Measurements from ENCODE around the gene AVPR2.

Gene AVPR2

GRCh38 chrX:153903991-153904957 is at the start of gene AVPR2:
TSS of gene AVPR2 (plus strand) at chrX:153904673. CDS start at chrX:153905146, 473 bp downstream.
- intact Hi-C loops (cut with micrococcal nuclease) = no loop called here
- Mint-ChIP-seq H3K4me1 (ENCODE audit: low read depth) (peaks cover 76% of the 10 kb centered on the region), H3K27me3 (no peaks in the 10 kb centered on the region), H3K27ac (peak within 1 kb of the TSS; percentile 92), H3K36me3 (ENCODE audit: low read depth) (peaks cover 30% of the 10 kb centered on the region), H3K4me3 (peak within 1 kb of the TSS; percentile 61), H3K9me3 (no peaks in the 10 kb centered on the region)

- no peaks in the 10 kb centered on the region for H3K9me3 Mint-ChIP-seq
- peaks cover 41% of the 10 kb centered on the region for H3K27me3 Mint-ChIP-seq
- H3K4me1 Mint-ChIP-seq (ENCODE audit: low read depth) = no peaks in the 10 kb centered on the region
- intact Hi-C loops (cut with micrococcal nuclease) = no loop called here
- no peak overlapping the region for H3K27ac Mint-ChIP-seq
- no peak overlapping the region for H3K4me3 Mint-ChIP-seq
- H3K36me3 Mint-ChIP-seq (ENCODE audit: low read depth) = no peaks in the 10 kb centered on the region
Observed at GRCh38 chrX:153854702-153855101, 49.8 kb upstream of the AVPR2 start.

- no peak overlapping the region for H3K4me3 Mint-ChIP-seq
- intact Hi-C loops (cut with micrococcal nuclease) = no loop called here
- peaks cover 38% of the 10 kb centered on the region for H3K27me3 Mint-ChIP-seq
- no peaks in the 10 kb centered on the region for H3K36me3 Mint-ChIP-seq (ENCODE audit: low read depth)
- H3K4me1 Mint-ChIP-seq (ENCODE audit: low read depth) = no peaks in the 10 kb centered on the region
- H3K9me3 Mint-ChIP-seq = no peaks in the 10 kb centered on the region
- no peak overlapping the region for H3K27ac Mint-ChIP-seq
Observed at GRCh38 chrX:153857348-153857903, 47.0 kb upstream of the AVPR2 start.

- no peak overlapping the region for H3K4me3 Mint-ChIP-seq
- peaks cover 42% of the 10 kb centered on the region for H3K27me3 Mint-ChIP-seq
- no peaks in the 10 kb centered on the region for H3K36me3 Mint-ChIP-seq (ENCODE audit: low read depth)
- H3K27ac Mint-ChIP-seq = no peak overlapping the region
- no peaks in the 10 kb centered on the region for H3K4me1 Mint-ChIP-seq (ENCODE audit: low read depth)
- intact Hi-C loops (cut with micrococcal nuclease) = no loop called here
- H3K9me3 Mint-ChIP-seq = no peaks in the 10 kb centered on the region
Observed at GRCh38 chrX:153861151-153861550, 43.3 kb upstream of the AVPR2 start.

- H3K27me3 Mint-ChIP-seq = peaks cover 39% of the 10 kb centered on the region
- no peaks in the 10 kb centered on the region for H3K4me1 Mint-ChIP-seq (ENCODE audit: low read depth)
- H3K4me3 Mint-ChIP-seq = no peak overlapping the region
- no peaks in the 10 kb centered on the region for H3K9me3 Mint-ChIP-seq
- H3K36me3 Mint-ChIP-seq (ENCODE audit: low read depth) = no peaks in the 10 kb centered on the region
- intact Hi-C loops (cut with micrococcal nuclease) = no loop called here
- H3K27ac Mint-ChIP-seq = no peak overlapping the region
Observed at GRCh38 chrX:153861733-153862310, 42.7 kb upstream of the AVPR2 start.

- Mint-ChIP-seq H3K9me3 (no peaks in the 10 kb centered on the region), H3K27me3 (peaks cover 32% of the 10 kb centered on the region), H3K27ac (no peak overlapping the region), H3K4me1 (ENCODE audit: low read depth) (no peaks in the 10 kb centered on the region), H3K4me3 (no peak overlapping the region), H3K36me3 (ENCODE audit: low read depth) (no peaks in the 10 kb centered on the region)
- intact Hi-C loops (cut with micrococcal nuclease) = no loop called here
Observed at GRCh38 chrX:153862369-153863250, 41.9 kb upstream of the AVPR2 start.

GRCh38 chrX:153863251-153863991 is 41.1 kb upstream of the AVPR2 start:
- H3K27me3 Mint-ChIP-seq = peaks cover 25% of the 10 kb centered on the region
- no peak overlapping the region for H3K27ac Mint-ChIP-seq
- H3K9me3 Mint-ChIP-seq = no peaks in the 10 kb centered on the region
- H3K36me3 Mint-ChIP-seq (ENCODE audit: low read depth) = no peaks in the 10 kb centered on the region
- no peak overlapping the region for H3K4me3 Mint-ChIP-seq
- no peaks in the 10 kb centered on the region for H3K4me1 Mint-ChIP-seq (ENCODE audit: low read depth)
- intact Hi-C loops (cut with micrococcal nuclease) = no loop called here

GRCh38 chrX:153864101-153864500 is 40.4 kb upstream of the AVPR2 start:
- Mint-ChIP-seq H3K9me3 (no peaks in the 10 kb centered on the region), H3K4me1 (ENCODE audit: low read depth) (no peaks in the 10 kb centered on the region), H3K27me3 (peaks cover 25% of the 10 kb centered on the region), H3K4me3 (no peak overlapping the region), H3K27ac (no peak overlapping the region), H3K36me3 (ENCODE audit: low read depth) (no peaks in the 10 kb centered on the region)
- intact Hi-C loops (cut with micrococcal nuclease) = no loop called here

GRCh38 chrX:153864561-153865320 is 39.7 kb upstream of the AVPR2 start:
- Mint-ChIP-seq H3K36me3 (ENCODE audit: low read depth) (no peaks in the 10 kb centered on the region), H3K27me3 (peaks cover 20% of the 10 kb centered on the region), H3K9me3 (no peaks in the 10 kb centered on the region), H3K4me1 (ENCODE audit: low read depth) (no peaks in the 10 kb centered on the region), H3K27ac (no peak overlapping the region), H3K4me3 (no peak overlapping the region)
- intact Hi-C loops (cut with micrococcal nuclease) = no loop called here

- Mint-ChIP-seq H3K9me3 (no peaks in the 10 kb centered on the region), H3K36me3 (ENCODE audit: low read depth) (no peaks in the 10 kb centered on the region), H3K4me3 (no peak overlapping the region), H3K4me1 (ENCODE audit: low read depth) (no peaks in the 10 kb centered on the region), H3K27me3 (peaks cover 20% of the 10 kb centered on the region), H3K27ac (no peak overlapping the region)
- intact Hi-C loops (cut with micrococcal nuclease) = no loop called here
Observed at GRCh38 chrX:153865321-153865580, 39.2 kb upstream of the AVPR2 start.

- Mint-ChIP-seq H3K4me3 (no peak overlapping the region), H3K4me1 (ENCODE audit: low read depth) (no peaks in the 10 kb centered on the region), H3K27ac (no peak overlapping the region), H3K36me3 (ENCODE audit: low read depth) (no peaks in the 10 kb centered on the region), H3K9me3 (no peaks in the 10 kb centered on the region), H3K27me3 (peaks cover 21% of the 10 kb centered on the region)
- intact Hi-C loops (cut with micrococcal nuclease) = no loop called here
Observed at GRCh38 chrX:153865685-153866084, 38.8 kb upstream of the AVPR2 start.

GRCh38 chrX:153866302-153867019 is 38.0 kb upstream of the AVPR2 start:
- intact Hi-C loops (cut with micrococcal nuclease) = no loop called here
- H3K9me3 Mint-ChIP-seq = no peaks in the 10 kb centered on the region
- H3K27ac Mint-ChIP-seq = no peak overlapping the region
- no peaks in the 10 kb centered on the region for H3K4me1 Mint-ChIP-seq (ENCODE audit: low read depth)
- no peak overlapping the region for H3K4me3 Mint-ChIP-seq
- H3K36me3 Mint-ChIP-seq (ENCODE audit: low read depth) = no peaks in the 10 kb centered on the region
- peaks cover 22% of the 10 kb centered on the region for H3K27me3 Mint-ChIP-seq
